ENCODE data around the gene KRTAP5-2. TPM values are rescaled to one million over a fixed set of nuclear protein-coding genes. Genes with fewer than 3 reads are reported as not detected.

The KRTAP5-2 gene
- total and polyA plus RNA-seq, 2 of the 4 experiments (the other 2 are of a cell fraction), result not detected

DNA sequence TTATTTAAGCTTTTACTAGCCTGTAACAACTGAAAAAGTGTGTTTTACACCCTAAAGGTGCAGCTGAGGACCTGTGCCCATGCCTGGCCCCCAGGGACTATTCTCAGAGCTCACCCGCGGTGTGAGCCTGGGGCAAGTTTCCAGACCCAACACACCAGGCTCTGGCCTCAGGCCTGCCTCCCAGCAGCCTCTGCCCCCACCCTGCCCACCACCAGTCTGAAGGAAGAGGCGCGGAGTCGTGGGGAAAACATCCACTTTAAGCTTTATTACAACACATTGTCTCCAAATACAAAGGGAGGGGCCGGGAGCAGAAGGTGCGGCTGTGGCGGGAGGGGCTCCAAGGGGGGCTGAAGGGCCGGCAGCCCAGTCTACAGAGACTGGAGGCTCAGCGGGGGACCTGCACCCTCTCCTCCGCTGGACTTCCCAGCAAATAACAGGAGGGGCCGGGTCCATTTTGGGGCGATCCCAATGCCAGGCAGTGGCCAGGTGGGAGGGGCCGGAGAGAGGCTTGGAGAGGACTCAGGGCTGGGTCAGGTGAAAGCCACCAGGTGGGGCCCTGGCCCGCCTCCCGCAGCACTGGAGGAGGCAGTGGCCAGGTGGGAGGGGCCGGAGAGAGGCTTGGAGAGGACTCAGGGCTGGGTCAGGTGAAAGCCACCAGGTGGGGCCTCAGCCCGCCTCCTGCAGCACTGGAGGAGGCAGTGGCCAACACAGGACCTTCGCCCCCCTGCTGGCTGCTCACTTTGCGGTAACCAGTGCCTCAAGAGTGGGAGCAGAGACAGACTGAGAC, 44.1 kb downstream of the KRTAP5-2 start:
- H2AK5ac ChIP-seq (ENCODE audit: low read depth, low read length), result no peak overlapping the region
- BruUV-seq (replicated peaks), result no TSS peak
- no peak overlapping the region for H4K91ac ChIP-seq (ENCODE audit: insufficient read depth, low read depth, low read length)
- H4K8ac ChIP-seq (ENCODE audit: low read depth in 2 of 2, low read length in 2 of 2), result no peak overlapping the region
- H3K9ac ChIP-seq (ENCODE audit: low read depth, low read length), result no peak overlapping the region
- H3K4me3 ChIP-seq (ENCODE audit: insufficient read depth, low read depth, low read length), result no peak overlapping the region
- ChIA-PET CTCF (interaction anchor here (0.6 to 0.9 kb wide), 2 partner anchors 13 to 24 kb away, joined by 3 to 7 read pairs; no protein-coding TSS in a partner anchor), POLR2A (ENCODE audit: unreplicated experiment) (no interaction called here)
- no peaks in the 10 kb centered on the region for H3K9me3 ChIP-seq (ENCODE audit: control insufficient read depth, insufficient read depth, low read length)
- H3K14ac ChIP-seq (replicated peaks; ENCODE audit: low read depth, low read length), result no peak overlapping the region
- in situ Hi-C loops (cut with MboI; ENCODE audit: low sequenced_read_pairs), result no loop called here
- peaks cover 0 to 11% of the 10 kb centered on the region in 2 experiments; a peak in 1 of 4 replicates for H3K79me1 ChIP-seq (ENCODE audit: low read depth in 1 of 2, low read length in 2 of 2)
- H3K23ac ChIP-seq (ENCODE audit: low read depth, low read length), result no peak overlapping the region
- H3K4ac ChIP-seq (ENCODE audit: low read depth, low read length), result no peak overlapping the region
- 20% methylated on average over 1 of the region's 20 CpGs; no CpG with 5 or more reads in 1 of the 2 experiments for WGBS, 2 experiments (ENCODE audit: extremely low coverage in 2 of 2, insufficient read length in 1 of 2)
- H3K56ac ChIP-seq (ENCODE audit: extremely low read depth, insufficient read depth, low read length), result no peak overlapping the region
- no peak overlapping the region for H2BK5ac ChIP-seq (ENCODE audit: low read depth, low read length, poor library complexity, severe bottlenecking)
- intact Hi-C loops (cut with micrococcal nuclease), result no loop called here
- peak overlapping the region; percentile 42 for H2AK9ac ChIP-seq (replicated peaks; ENCODE audit: low read depth, low read length, poor library complexity)
- no peak overlapping the region for H4K5ac ChIP-seq (ENCODE audit: low read depth, low read length)
- H3K18ac ChIP-seq (ENCODE audit: low read depth, low read length), result no peak overlapping the region
- dilution Hi-C loops (cut with HindIII; ENCODE audit: low sequenced_read_pairs, unreplicated experiment), result no loop called here
- H3K9me1 ChIP-seq (ENCODE audit: insufficient read depth, low read length), result peaks cover 10% of the 10 kb centered on the region
- peaks cover 6% of the 10 kb centered on the region; the same call in 1 of the 2 replicates for H3K36me3 ChIP-seq (ENCODE audit: control insufficient read depth, insufficient read depth, low read length)
- ATAC-seq (ENCODE audit: low read depth) (no peak), DNase-seq (no peak)
- peaks cover 5% of the 10 kb centered on the region; the same call in 1 of the 2 replicates for H3K27me3 ChIP-seq (ENCODE audit: control insufficient read depth, insufficient read depth, low read length)
- H3K4me2 ChIP-seq (ENCODE audit: low read depth, low read length), result no peak overlapping the region
- H2AFZ ChIP-seq (replicated peaks; ENCODE audit: low read length, poor library complexity), result peak overlapping the region; percentile 5
- peaks cover under 1% of the 10 kb centered on the region; the same call in 1 of the 2 replicates for H4K20me1 ChIP-seq (ENCODE audit: insufficient read depth, low read length)
- no peak overlapping the region for H2BK15ac ChIP-seq (ENCODE audit: low read depth, low read length)
- no peak overlapping the region for H2BK120ac ChIP-seq (ENCODE audit: low read depth, low read length)
- H2BK20ac ChIP-seq (ENCODE audit: low read depth, low read length), result no peak overlapping the region
- H3K4me1 ChIP-seq (ENCODE audit: control insufficient read depth, insufficient read depth, low read length), result peaks cover 11% of the 10 kb centered on the region
- no peak overlapping the region for H3K27ac ChIP-seq (ENCODE audit: insufficient read depth, low read length)
- TF ChIP-seq SMC3 (IDR thresholded peaks at IDR 0.05; ENCODE audit: low read depth, low read length) (no peak), CTCF (conservative IDR thresholded peaks at IDR 0.05; ENCODE audit: low read depth, low read length) (no peak), NFE2L2 (IDR thresholded peaks at IDR 0.05; ENCODE audit: low read depth, low read length) (no peak), RFX5 (IDR thresholded peaks at IDR 0.05; ENCODE audit: low read depth, low read length) (no peak), FOS (IDR thresholded peaks at IDR 0.05; ENCODE audit: low read depth, low read length) (no peak), POLR2A (IDR thresholded peaks at IDR 0.05; ENCODE audit: low read depth, low read length) (no peak), BHLHE40 (IDR thresholded peaks at IDR 0.05; ENCODE audit: low read depth, low read length) (no peak), CEBPB (IDR thresholded peaks at IDR 0.05; ENCODE audit: low read depth, low read length) (no peak), MXI1 (IDR thresholded peaks at IDR 0.05; ENCODE audit: borderline replicate concordance, low read depth, low read length) (no peak), MAFK (IDR thresholded peaks at IDR 0.05; ENCODE audit: low read depth, low read length) (no peak), MAZ (IDR thresholded peaks at IDR 0.05; ENCODE audit: borderline replicate concordance, low read depth, low read length) (no peak), CHD1 (IDR thresholded peaks at IDR 0.05; ENCODE audit: low read depth, low read length) (no peak), RAD21 (IDR thresholded peaks at IDR 0.05; ENCODE audit: low read length) (no peak)
- TF ChIP-seq, protein P1, sequence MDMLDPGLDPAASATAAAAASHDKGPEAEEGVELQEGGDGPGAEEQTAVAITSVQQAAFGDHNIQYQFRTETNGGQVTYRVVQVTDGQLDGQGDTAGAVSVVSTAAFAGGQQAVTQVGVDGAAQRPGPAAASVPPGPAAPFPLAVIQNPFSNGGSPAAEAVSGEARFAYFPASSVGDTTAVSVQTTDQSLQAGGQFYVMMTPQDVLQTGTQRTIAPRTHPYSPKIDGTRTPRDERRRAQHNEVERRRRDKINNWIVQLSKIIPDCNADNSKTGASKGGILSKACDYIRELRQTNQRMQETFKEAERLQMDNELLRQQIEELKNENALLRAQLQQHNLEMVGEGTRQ (IDR thresholded peaks at IDR 0.05; ENCODE audit: low read depth, low read length), result no peak
- TF ChIP-seq, protein P2, sequence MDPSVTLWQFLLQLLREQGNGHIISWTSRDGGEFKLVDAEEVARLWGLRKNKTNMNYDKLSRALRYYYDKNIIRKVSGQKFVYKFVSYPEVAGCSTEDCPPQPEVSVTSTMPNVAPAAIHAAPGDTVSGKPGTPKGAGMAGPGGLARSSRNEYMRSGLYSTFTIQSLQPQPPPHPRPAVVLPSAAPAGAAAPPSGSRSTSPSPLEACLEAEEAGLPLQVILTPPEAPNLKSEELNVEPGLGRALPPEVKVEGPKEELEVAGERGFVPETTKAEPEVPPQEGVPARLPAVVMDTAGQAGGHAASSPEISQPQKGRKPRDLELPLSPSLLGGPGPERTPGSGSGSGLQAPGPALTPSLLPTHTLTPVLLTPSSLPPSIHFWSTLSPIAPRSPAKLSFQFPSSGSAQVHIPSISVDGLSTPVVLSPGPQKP (IDR thresholded peaks at IDR 0.05; ENCODE audit: borderline replicate concordance, low read depth, low read length), result no peak
